ENCODE measurements around the gene GJE1.
"Not testable (repeated sequence)": the region's sequence is repeated elsewhere in the genome, so short reads cannot be mapped to it uniquely, and the experiment has no call there.

GJE1 gene

DNA sequence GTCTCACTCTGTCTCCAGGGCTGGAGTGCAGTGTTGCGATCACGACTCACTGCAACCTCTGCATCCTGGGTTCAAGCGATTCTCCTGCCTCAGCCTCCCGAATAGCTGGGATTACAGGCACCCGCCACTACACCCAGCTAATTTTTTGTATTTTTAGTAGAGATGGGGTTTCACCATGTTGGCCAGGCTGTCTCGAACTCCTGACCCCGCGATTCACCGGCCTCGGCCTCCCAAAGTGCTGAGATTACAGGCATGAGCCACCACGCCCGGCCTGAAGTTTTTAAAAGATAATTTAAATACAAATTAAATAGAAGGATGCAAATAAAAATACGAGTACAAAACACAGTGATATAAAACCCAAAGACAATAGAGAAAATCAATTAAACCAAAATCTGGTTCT is 8.8 kb downstream of the GJE1 start:
- H3K9me3 ChIP-seq (ENCODE audit: control insufficient read depth, insufficient read depth, low read length); H3K27me3 ChIP-seq (ENCODE audit: control insufficient read depth, insufficient read depth, low read length); H3K36me3 ChIP-seq (ENCODE audit: control insufficient read depth, insufficient read depth, low read length); H3K4me1 ChIP-seq (ENCODE audit: control insufficient read depth, insufficient read depth, low read length); H3K9ac ChIP-seq (ENCODE audit: low read depth, low read length); H3K4me3 ChIP-seq (ENCODE audit: low read depth, low read length): not testable (repeated sequence)

DNA sequence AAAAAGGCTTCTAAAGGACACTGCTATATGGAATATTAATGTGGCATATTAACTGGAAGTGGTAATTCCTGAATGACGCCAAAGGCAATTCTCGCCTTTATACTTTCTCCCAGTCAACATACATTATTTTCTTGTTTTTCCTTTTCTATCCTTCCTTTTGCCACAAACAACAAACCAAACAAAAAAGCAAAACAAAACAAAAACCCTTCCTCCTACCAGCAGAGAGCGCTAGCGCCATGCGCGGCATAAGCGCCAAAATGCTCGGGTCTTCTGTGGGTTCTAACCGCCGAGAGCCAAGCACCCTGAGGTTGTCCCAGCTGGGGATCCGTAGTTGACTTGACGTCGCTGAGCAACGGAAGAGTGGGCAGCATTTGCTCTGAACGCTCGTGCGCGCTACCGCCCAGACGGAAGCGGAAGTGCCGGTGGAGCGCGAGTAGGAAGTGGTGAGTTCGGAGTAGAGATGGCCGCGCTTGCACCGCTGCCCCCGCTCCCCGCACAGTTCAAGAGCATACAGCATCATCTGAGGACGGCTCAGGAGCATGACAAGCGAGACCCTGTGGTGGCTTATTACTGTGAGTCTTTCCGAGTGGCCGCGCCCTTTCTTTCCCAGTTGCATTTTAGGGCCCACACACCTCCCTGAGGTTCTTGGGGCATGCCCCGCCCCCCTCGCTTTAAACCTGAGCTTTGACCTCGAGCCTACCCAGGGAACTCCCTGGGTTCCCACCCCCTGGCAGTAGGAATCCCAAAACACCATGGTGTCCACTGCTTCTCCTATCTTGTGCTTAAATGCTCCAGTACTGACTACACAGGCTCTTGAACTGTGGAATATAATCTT is 14.3 kb downstream of the GJE1 start, which contains the start of the genes NMBR and VTA1:
NMBR (minus strand) TSS at position 295 of the 835 bp plus-strand sequence. CDS start 58,464 bp downstream, outside the sequence.
VTA1 (plus strand) TSS at position 436 of the 835 bp plus-strand sequence; CDS start at position 461, 25 bp downstream.
- Histone ChIP-seq H3K4me1 (ENCODE audit: control insufficient read depth, insufficient read depth, low read length) (peaks cover 5% of the 10 kb centered on the region), H3K4me3 (ENCODE audit: low read depth, low read length) (peak within 1 kb of the TSS; percentile 92), H3K36me3 (ENCODE audit: control insufficient read depth, insufficient read depth, low read length) (no peaks in the 10 kb centered on the region), H3K27me3 (ENCODE audit: control insufficient read depth, insufficient read depth, low read length) (no peaks in the 10 kb centered on the region), H3K9me3 (ENCODE audit: control insufficient read depth, insufficient read depth, low read length) (no peaks in the 10 kb centered on the region), H3K9ac (ENCODE audit: low read depth, low read length) (peak within 1 kb of the TSS; percentile 67)

DNA sequence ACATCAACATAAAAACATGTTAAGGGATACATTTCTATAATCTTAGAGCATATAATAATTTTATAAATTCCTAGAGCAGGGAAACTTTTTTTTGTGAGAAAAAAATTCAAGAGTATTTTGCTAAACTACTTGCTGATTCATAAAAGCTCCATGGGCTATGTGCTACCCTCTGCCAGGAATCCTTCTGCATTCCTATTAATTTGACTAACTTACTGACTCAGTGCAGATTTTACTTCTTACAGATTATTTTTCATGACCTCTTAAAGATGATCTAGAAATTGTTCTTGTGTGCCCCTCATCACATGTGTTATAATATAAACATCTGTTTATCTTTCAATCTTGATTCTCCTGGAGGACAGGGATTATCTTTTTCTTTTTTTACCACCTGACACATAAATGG is 20.0 kb downstream of the GJE1 start:
- Histone ChIP-seq H3K9me3 (ENCODE audit: control insufficient read depth, insufficient read depth, low read length) (no peaks in the 10 kb centered on the region), H3K36me3 (ENCODE audit: control insufficient read depth, insufficient read depth, low read length) (no peaks in the 10 kb centered on the region), H3K9ac (ENCODE audit: low read depth, low read length) (no peak overlapping the region), H3K4me3 (ENCODE audit: low read depth, low read length) (no peak overlapping the region), H3K4me1 (ENCODE audit: control insufficient read depth, insufficient read depth, low read length) (peaks cover 19% of the 10 kb centered on the region), H3K27me3 (ENCODE audit: control insufficient read depth, insufficient read depth, low read length) (no peaks in the 10 kb centered on the region)

DNA sequence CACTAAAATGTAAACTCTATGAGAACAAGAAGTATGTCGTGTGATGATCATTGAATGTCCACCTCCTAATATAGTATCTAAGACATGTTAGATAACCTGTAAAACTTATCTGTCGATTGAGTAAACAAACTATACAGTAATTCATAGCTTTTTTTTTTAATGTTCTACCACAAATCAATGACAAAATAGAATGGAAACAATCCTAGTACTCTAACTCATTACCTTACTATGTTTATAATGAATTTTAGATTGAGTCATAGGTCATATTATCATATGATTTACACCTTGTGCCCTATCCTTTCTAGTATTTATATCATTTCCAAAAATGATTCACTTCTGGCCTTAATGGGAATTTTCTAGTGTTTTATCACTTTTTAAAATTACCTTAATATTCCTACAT is 20.5 kb downstream of the GJE1 start:
- Histone ChIP-seq H3K9me3 (ENCODE audit: control insufficient read depth, insufficient read depth, low read length) (no peaks in the 10 kb centered on the region), H3K4me3 (ENCODE audit: low read depth, low read length) (no peak overlapping the region), H3K4me1 (ENCODE audit: control insufficient read depth, insufficient read depth, low read length) (peaks cover 17% of the 10 kb centered on the region), H3K27me3 (ENCODE audit: control insufficient read depth, insufficient read depth, low read length) (no peaks in the 10 kb centered on the region), H3K36me3 (ENCODE audit: control insufficient read depth, insufficient read depth, low read length) (no peaks in the 10 kb centered on the region), H3K9ac (ENCODE audit: low read depth, low read length) (no peak overlapping the region)

DNA sequence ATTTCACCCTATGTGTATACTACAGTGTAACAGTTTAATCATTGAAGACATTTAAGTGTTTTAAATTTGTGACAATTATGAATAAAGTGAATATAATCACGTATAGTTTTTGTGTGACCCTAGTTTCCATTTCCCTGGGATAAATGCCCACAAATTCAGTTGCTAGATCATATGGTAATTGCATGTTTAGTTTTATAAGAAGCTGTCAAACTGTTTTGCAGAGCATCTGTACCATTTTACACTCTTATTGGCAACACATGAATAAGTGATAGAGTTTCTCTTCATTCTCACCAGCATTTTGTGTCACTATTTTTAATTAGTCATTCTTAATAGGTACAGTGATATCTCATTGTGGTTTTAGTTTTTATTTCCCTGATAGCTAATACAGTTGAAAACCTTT is 21.6 kb downstream of the GJE1 start:
- peaks cover 16% of the 10 kb centered on the region for H3K4me1 ChIP-seq (ENCODE audit: control insufficient read depth, insufficient read depth, low read length)
- H3K27me3 ChIP-seq (ENCODE audit: control insufficient read depth, insufficient read depth, low read length): no peaks in the 10 kb centered on the region
- no peak overlapping the region for H3K4me3 ChIP-seq (ENCODE audit: low read depth, low read length)
- H3K36me3 ChIP-seq (ENCODE audit: control insufficient read depth, insufficient read depth, low read length): no peaks in the 10 kb centered on the region
- no peaks in the 10 kb centered on the region for H3K9me3 ChIP-seq (ENCODE audit: control insufficient read depth, insufficient read depth, low read length)
- no peak overlapping the region for H3K9ac ChIP-seq (ENCODE audit: low read depth, low read length)

DNA sequence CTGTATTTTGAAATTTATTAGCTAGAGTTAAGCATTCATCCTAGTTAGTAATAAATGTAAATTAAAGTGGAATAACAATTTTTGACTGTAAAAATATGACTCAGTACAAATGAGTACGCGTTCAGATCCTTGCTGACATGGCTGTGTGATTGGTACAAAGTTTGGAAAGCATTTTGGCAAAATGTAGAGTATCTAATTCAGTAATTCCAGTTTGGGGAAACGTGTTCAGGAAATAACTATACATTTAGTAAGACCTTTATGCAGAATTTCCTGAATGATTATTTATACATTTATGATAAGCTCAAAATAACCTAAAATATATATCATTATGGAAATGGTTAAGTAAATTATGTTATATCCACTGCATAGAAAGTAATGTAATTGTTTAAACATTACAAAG is 22.4 kb downstream of the GJE1 start:
- Histone ChIP-seq H3K9me3 (ENCODE audit: control insufficient read depth, insufficient read depth, low read length) (no peaks in the 10 kb centered on the region), H3K4me1 (ENCODE audit: control insufficient read depth, insufficient read depth, low read length) (peaks cover 14% of the 10 kb centered on the region), H3K27me3 (ENCODE audit: control insufficient read depth, insufficient read depth, low read length) (no peaks in the 10 kb centered on the region), H3K9ac (ENCODE audit: low read depth, low read length) (no peak overlapping the region), H3K36me3 (ENCODE audit: control insufficient read depth, insufficient read depth, low read length) (no peaks in the 10 kb centered on the region), H3K4me3 (ENCODE audit: low read depth, low read length) (no peak overlapping the region)

DNA sequence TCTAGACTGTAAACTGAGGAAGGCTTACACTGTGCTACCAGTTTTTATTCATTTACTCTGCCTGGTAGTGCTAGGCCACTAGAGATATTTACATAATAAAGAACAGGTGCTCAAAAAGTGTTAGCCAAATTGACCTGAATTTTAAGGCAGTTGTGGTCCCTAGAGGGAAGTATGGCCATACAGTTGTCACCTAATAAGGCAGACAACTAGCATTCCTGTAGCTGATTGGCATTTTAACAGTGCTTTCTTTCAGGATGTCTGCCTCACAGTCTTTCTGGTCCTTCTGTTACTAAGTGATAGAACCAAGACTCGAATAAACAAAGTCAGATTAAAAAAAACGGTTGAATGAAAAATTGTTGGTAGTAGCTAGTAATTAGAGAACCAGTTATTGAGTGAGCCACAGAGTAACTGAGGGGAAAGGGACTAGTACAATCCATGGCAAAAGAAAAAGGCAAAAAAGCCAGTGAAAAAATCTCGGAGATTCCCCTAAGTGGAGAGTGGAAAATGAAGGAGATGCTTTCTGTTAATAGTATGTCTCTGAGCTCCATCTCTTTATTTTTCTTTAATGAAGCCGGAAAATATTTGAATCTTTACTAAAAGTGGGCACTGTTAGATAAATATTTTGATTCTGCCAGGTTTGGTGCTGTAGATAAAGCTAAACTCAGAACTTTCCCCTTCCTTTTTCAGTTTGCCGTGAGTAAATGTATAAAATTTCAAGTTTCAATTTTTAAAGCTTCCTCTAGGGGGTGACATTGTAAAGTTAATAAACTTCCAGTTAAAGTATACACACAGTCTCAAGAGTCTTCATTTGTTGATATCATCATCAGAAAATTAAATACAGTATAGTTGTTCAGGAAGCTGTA is 23.4 kb downstream of the GJE1 start:
- Histone ChIP-seq H3K9me3 (ENCODE audit: control insufficient read depth, insufficient read depth, low read length) (no peaks in the 10 kb centered on the region), H3K4me1 (ENCODE audit: control insufficient read depth, insufficient read depth, low read length) (peaks cover 14% of the 10 kb centered on the region), H3K9ac (ENCODE audit: low read depth, low read length) (no peak overlapping the region), H3K36me3 (ENCODE audit: control insufficient read depth, insufficient read depth, low read length) (no peaks in the 10 kb centered on the region), H3K27me3 (ENCODE audit: control insufficient read depth, insufficient read depth, low read length) (no peaks in the 10 kb centered on the region), H3K4me3 (ENCODE audit: low read depth, low read length) (no peak overlapping the region)

DNA sequence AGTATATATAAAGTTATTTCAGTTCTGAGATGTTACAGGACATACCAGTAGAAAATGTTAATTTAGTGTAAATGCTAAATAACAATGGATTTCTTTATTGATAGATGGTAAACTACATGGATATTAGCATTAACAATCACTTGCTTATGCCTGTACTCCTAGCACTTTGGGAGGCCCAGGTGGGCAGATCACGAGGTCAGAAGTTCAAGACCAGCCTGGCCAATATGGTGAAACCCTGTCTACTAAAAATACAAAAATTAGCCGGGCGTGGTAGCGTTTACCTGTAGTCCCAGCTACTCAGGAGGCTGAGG is 24.0 kb downstream of the GJE1 start:
- H3K9me3 ChIP-seq (ENCODE audit: control insufficient read depth, insufficient read depth, low read length); H3K9ac ChIP-seq (ENCODE audit: low read depth, low read length); H3K4me3 ChIP-seq (ENCODE audit: low read depth, low read length); H3K27me3 ChIP-seq (ENCODE audit: control insufficient read depth, insufficient read depth, low read length); H3K36me3 ChIP-seq (ENCODE audit: control insufficient read depth, insufficient read depth, low read length): not testable (repeated sequence)
- peaks cover 14% of the 10 kb centered on the region for H3K4me1 ChIP-seq (ENCODE audit: control insufficient read depth, insufficient read depth, low read length)

DNA sequence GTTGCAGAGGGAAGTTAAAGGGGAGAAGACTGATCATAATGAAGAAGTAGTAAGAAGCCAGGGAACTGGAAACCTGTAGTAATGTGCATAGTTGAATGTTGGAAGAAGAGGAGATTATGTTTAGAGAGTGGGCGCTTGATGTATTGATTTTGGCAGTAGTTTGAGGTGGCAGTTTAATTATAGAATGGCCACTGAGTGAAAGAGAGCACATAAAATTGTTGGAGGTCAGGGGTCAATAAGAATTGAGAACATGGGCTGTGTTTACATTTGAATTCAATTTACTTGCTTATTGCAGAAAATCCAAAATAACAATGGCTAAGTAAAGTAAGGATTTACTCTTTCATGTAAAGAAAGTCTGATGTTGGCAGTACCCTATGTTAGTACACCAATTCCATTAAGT is 30.1 kb downstream of the GJE1 start:
- H3K36me3 ChIP-seq (ENCODE audit: control insufficient read depth, insufficient read depth, low read length): no peaks in the 10 kb centered on the region
- H3K9ac ChIP-seq (ENCODE audit: low read depth, low read length): no peak overlapping the region
- H3K27me3 ChIP-seq (ENCODE audit: control insufficient read depth, insufficient read depth, low read length): no peaks in the 10 kb centered on the region
- peaks cover 4% of the 10 kb centered on the region for H3K4me1 ChIP-seq (ENCODE audit: control insufficient read depth, insufficient read depth, low read length)
- H3K9me3 ChIP-seq (ENCODE audit: control insufficient read depth, insufficient read depth, low read length): no peaks in the 10 kb centered on the region
- H3K4me3 ChIP-seq (ENCODE audit: low read depth, low read length): no peak overlapping the region

DNA sequence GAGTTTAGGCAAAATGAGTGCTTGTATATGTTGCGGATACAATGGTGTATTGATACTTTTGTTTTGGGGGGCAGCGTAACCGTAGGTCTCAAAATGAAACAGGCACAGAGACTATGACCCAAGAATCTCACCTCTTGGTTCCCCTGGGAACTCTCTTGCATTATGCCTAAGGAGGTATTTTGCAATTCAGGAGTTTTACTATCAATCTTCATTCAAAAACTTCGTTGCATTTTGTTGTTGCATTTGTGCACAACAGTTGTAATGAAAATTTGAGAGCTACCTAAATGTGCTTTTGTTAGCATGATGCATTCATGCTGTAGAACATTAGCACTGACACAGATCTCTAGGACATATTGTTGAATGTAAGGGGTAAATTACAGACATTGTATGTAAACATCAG is 32.5 kb downstream of the GJE1 start:
- Histone ChIP-seq H3K36me3 (ENCODE audit: control insufficient read depth, insufficient read depth, low read length) (no peaks in the 10 kb centered on the region), H3K4me3 (ENCODE audit: low read depth, low read length) (no peak overlapping the region), H3K27me3 (ENCODE audit: control insufficient read depth, insufficient read depth, low read length) (no peaks in the 10 kb centered on the region), H3K9ac (ENCODE audit: low read depth, low read length) (no peak overlapping the region), H3K9me3 (ENCODE audit: control insufficient read depth, insufficient read depth, low read length) (no peaks in the 10 kb centered on the region), H3K4me1 (ENCODE audit: control insufficient read depth, insufficient read depth, low read length) (peaks cover 4% of the 10 kb centered on the region)

DNA sequence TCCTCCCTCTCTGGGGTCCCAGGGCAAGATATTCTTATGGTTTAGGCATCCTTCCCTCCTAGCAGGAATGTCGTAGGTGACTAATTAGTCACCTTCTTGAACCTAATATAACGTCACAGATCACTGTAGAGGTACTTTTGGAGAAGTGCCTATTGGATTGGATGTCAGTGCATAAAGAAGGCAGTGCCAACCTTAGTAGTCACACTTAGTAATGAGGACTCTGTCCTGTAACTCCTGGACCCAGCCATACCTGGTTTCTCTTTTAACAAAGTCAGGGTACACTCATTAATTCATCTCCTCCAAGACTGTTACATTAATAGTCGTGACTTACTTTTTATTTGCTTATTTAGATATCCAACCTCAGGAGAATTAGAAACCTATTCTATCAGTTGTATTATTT is 34.3 kb downstream of the GJE1 start:
- Histone ChIP-seq H3K9ac (ENCODE audit: low read depth, low read length) (no peak overlapping the region), H3K27me3 (ENCODE audit: control insufficient read depth, insufficient read depth, low read length) (no peaks in the 10 kb centered on the region), H3K36me3 (ENCODE audit: control insufficient read depth, insufficient read depth, low read length) (no peaks in the 10 kb centered on the region), H3K4me3 (ENCODE audit: low read depth, low read length) (no peak overlapping the region), H3K4me1 (ENCODE audit: control insufficient read depth, insufficient read depth, low read length) (peaks cover 4% of the 10 kb centered on the region), H3K9me3 (ENCODE audit: control insufficient read depth, insufficient read depth, low read length) (no peaks in the 10 kb centered on the region)

DNA sequence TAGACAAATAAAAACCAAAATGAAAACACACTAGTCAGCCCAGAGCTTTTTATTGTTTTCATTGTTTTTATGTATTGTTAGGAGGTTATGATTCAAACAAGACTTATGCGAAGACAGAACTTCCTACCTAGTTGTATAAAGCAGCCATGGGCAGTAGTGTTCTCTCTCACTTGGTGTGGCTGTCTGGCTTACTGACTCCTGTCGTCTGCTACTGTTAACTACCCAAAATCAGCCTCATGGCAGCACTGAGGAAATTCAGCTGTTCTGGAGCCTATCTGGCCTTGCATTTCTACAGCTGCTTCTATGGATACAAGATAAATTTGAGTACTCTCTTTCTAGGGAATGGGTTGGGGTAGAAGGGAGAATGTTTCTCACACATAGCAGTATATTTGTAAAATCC is 34.8 kb downstream of the GJE1 start:
- Histone ChIP-seq H3K27me3 (ENCODE audit: control insufficient read depth, insufficient read depth, low read length) (no peaks in the 10 kb centered on the region), H3K9me3 (ENCODE audit: control insufficient read depth, insufficient read depth, low read length) (no peaks in the 10 kb centered on the region), H3K9ac (ENCODE audit: low read depth, low read length) (no peak overlapping the region), H3K4me3 (ENCODE audit: low read depth, low read length) (no peak overlapping the region), H3K36me3 (ENCODE audit: control insufficient read depth, insufficient read depth, low read length) (no peaks in the 10 kb centered on the region), H3K4me1 (ENCODE audit: control insufficient read depth, insufficient read depth, low read length) (peaks cover 4% of the 10 kb centered on the region)
